Measurements from ENCODE around the gene RTN4RL1. TPM values are rescaled to one million over a fixed set of nuclear protein-coding genes. Genes with fewer than 3 reads are reported as not detected.
A peak's percentile ranks its signal among the peaks of the same experiment; 100 is the strongest.

The RTN4RL1 gene
- total and polyA plus RNA-seq, 4 experiments from 2014 or later, result 0.27 to 2.0 (median 0.39) TPM

- Histone ChIP-seq H3K27me3 (ENCODE audit: insufficient read depth, low read length) (peaks cover 6% of the 10 kb centered on the region), H3K36me3 (ENCODE audit: insufficient read depth, low read length) (no peaks in the 10 kb centered on the region), H3K4me1 (ENCODE audit: insufficient read depth, low read length) (peaks cover 14% of the 10 kb centered on the region), H3K4me3 (ENCODE audit: low read length in 2 of 2) (no peak overlapping the region), H3K27ac (ENCODE audit: low read depth, low read length) (no peak overlapping the region), H3K9me3 (ENCODE audit: control insufficient read depth in 1 of 2, low read length in 2 of 2) (no peaks in the 10 kb centered on the region)
- CTCF ChIA-PET (ENCODE audit: partially characterized antibody), result no interaction called here
- POLR2A ChIA-PET (ENCODE audit: partially characterized antibody), result no interaction called here
- Mint-ChIP-seq H3K27ac (no peak overlapping the region), H3K4me3 (peak overlapping the region in 2 of 8 donors; percentile 33 to 43), H3K4me1 (peaks cover 4 to 16% (median 7%) of the 10 kb centered on the region in 4 donors), H3K9me3 (no peaks in the 10 kb centered on the region), H3K27me3 (peaks cover 5 to 35% of the 10 kb centered on the region in 2 donors), H3K36me3 (peaks cover 0 to 5% of the 10 kb centered on the region in 2 donors)
- intact Hi-C loops (cut with micrococcal nuclease), result no loop called here
- DNase-seq, result no peak
Measured at GRCh38 chr17:1975573-1975972, 49.6 kb downstream of the RTN4RL1 start.

GRCh38 chr17:1972487-1973160 is 52.5 kb downstream of the RTN4RL1 start:
- peaks cover 4 to 16% (median 8%) of the 10 kb centered on the region in 4 donors for H3K4me1 Mint-ChIP-seq
- no peak overlapping the region for H3K27ac Mint-ChIP-seq
- no peaks in the 10 kb centered on the region for H3K36me3 ChIP-seq (ENCODE audit: insufficient read depth, low read length)
- H3K27me3 ChIP-seq (ENCODE audit: insufficient read depth, low read length), result no peaks in the 10 kb centered on the region
- H3K27me3 Mint-ChIP-seq, result peaks cover 8 to 41% of the 10 kb centered on the region in 2 donors
- DNase-seq, result no peak
- CTCF ChIA-PET (ENCODE audit: partially characterized antibody), result interaction anchor here (0.6 kb wide), 1 partner anchor 116 kb away, joined by 4 read pairs; no protein-coding TSS in a partner anchor
- intact Hi-C loops (cut with micrococcal nuclease), result no loop called here
- H3K4me3 ChIP-seq (ENCODE audit: low read length in 2 of 2), result no peak overlapping the region
- H3K4me3 Mint-ChIP-seq, result no peak overlapping the region
- POLR2A ChIA-PET (ENCODE audit: partially characterized antibody), result no interaction called here
- no peak overlapping the region for H3K27ac ChIP-seq (ENCODE audit: low read depth, low read length)
- H3K9me3 Mint-ChIP-seq, result no peaks in the 10 kb centered on the region
- H3K9me3 ChIP-seq (ENCODE audit: control insufficient read depth in 1 of 2, low read length in 2 of 2), result no peaks in the 10 kb centered on the region
- peaks cover 14% of the 10 kb centered on the region for H3K4me1 ChIP-seq (ENCODE audit: insufficient read depth, low read length)
- H3K36me3 Mint-ChIP-seq, result peaks cover 0 to 5% of the 10 kb centered on the region in 2 donors

GRCh38 chr17:1970843-1971384 is 54.2 kb downstream of the RTN4RL1 start:
- Mint-ChIP-seq H3K36me3 (peaks cover 0 to 5% of the 10 kb centered on the region in 2 donors), H3K27ac (no peak overlapping the region), H3K27me3 (peaks cover 12 to 35% of the 10 kb centered on the region in 2 donors), H3K4me1 (peaks cover 3 to 10% (median 5%) of the 10 kb centered on the region in 4 donors), H3K4me3 (no peak overlapping the region), H3K9me3 (no peaks in the 10 kb centered on the region)
- POLR2A ChIA-PET (ENCODE audit: partially characterized antibody), result no interaction called here
- CTCF ChIA-PET (ENCODE audit: partially characterized antibody), result no interaction called here
- Histone ChIP-seq H3K4me3 (ENCODE audit: low read length in 2 of 2) (no peak overlapping the region), H3K27ac (ENCODE audit: low read depth, low read length) (no peak overlapping the region), H3K27me3 (ENCODE audit: insufficient read depth, low read length) (no peaks in the 10 kb centered on the region), H3K4me1 (ENCODE audit: insufficient read depth, low read length) (peaks cover 7% of the 10 kb centered on the region), H3K36me3 (ENCODE audit: insufficient read depth, low read length) (no peaks in the 10 kb centered on the region), H3K9me3 (ENCODE audit: control insufficient read depth in 1 of 2, low read length in 2 of 2) (no peaks in the 10 kb centered on the region)
- intact Hi-C loops (cut with micrococcal nuclease), result no loop called here
- DNase-seq, result no peak

GRCh38 chr17:1969712-1970111 is 55.4 kb downstream of the RTN4RL1 start:
- ChIA-PET CTCF (ENCODE audit: partially characterized antibody) (no interaction called here), POLR2A (ENCODE audit: partially characterized antibody) (no interaction called here)
- Mint-ChIP-seq H3K4me3 (no peak overlapping the region), H3K9me3 (no peaks in the 10 kb centered on the region), H3K27me3 (peaks cover 12 to 25% of the 10 kb centered on the region in 2 donors), H3K4me1 (peaks cover 0 to 7% (median 3%) of the 10 kb centered on the region in 4 donors), H3K27ac (no peak overlapping the region), H3K36me3 (peaks cover 0 to 5% of the 10 kb centered on the region in 2 donors)
- intact Hi-C loops (cut with micrococcal nuclease), result no loop called here
- Histone ChIP-seq H3K4me3 (ENCODE audit: low read length in 2 of 2) (no peak overlapping the region), H3K36me3 (ENCODE audit: insufficient read depth, low read length) (no peaks in the 10 kb centered on the region), H3K27me3 (ENCODE audit: insufficient read depth, low read length) (no peaks in the 10 kb centered on the region), H3K9me3 (ENCODE audit: control insufficient read depth in 1 of 2, low read length in 2 of 2) (no peaks in the 10 kb centered on the region), H3K27ac (ENCODE audit: low read depth, low read length) (no peak overlapping the region), H3K4me1 (ENCODE audit: insufficient read depth, low read length) (peaks cover 5% of the 10 kb centered on the region)
- DNase-seq, result no peak

- Histone ChIP-seq H3K27ac (ENCODE audit: low read depth, low read length) (no peak overlapping the region), H3K36me3 (ENCODE audit: insufficient read depth, low read length) (no peaks in the 10 kb centered on the region), H3K4me1 (ENCODE audit: insufficient read depth, low read length) (no peaks in the 10 kb centered on the region), H3K4me3 (ENCODE audit: low read length in 2 of 2) (no peak overlapping the region), H3K9me3 (ENCODE audit: control insufficient read depth in 1 of 2, low read length in 2 of 2) (no peaks in the 10 kb centered on the region), H3K27me3 (ENCODE audit: insufficient read depth, low read length) (no peaks in the 10 kb centered on the region)
- H3K36me3 Mint-ChIP-seq, result peaks cover 0 to 5% of the 10 kb centered on the region in 2 donors
- ChIA-PET CTCF (ENCODE audit: partially characterized antibody) (no interaction called here), POLR2A (ENCODE audit: partially characterized antibody) (no interaction called here)
- peaks cover 0 to 3% (median 1%) of the 10 kb centered on the region in 4 donors for H3K4me1 Mint-ChIP-seq
- peak overlapping the region in 1 of 7 donors; percentile 68 for H3K27ac Mint-ChIP-seq
- no peak for DNase-seq
- no peak overlapping the region for H3K4me3 Mint-ChIP-seq
- intact Hi-C loops (cut with micrococcal nuclease), result no loop called here
- H3K9me3 Mint-ChIP-seq, result no peaks in the 10 kb centered on the region
- H3K27me3 Mint-ChIP-seq, result peaks cover 10 to 14% of the 10 kb centered on the region in 2 donors
Measured at GRCh38 chr17:1967213-1967612, 57.9 kb downstream of the RTN4RL1 start.

GRCh38 chr17:1966274-1967086 is 58.7 kb downstream of the RTN4RL1 start:
- Mint-ChIP-seq H3K4me1 (peaks cover 0 to 3% (median 1%) of the 10 kb centered on the region in 4 donors), H3K27me3 (peaks cover 10 to 14% of the 10 kb centered on the region in 2 donors), H3K36me3 (peaks cover 0 to 5% of the 10 kb centered on the region in 2 donors), H3K4me3 (no peak overlapping the region), H3K27ac (peak overlapping the region in 1 of 7 donors; percentile 48), H3K9me3 (no peaks in the 10 kb centered on the region)
- no peaks in the 10 kb centered on the region for H3K36me3 ChIP-seq (ENCODE audit: insufficient read depth, low read length)
- H3K27ac ChIP-seq (ENCODE audit: low read depth, low read length), result no peak overlapping the region
- POLR2A ChIA-PET (ENCODE audit: partially characterized antibody), result no interaction called here
- no peaks in the 10 kb centered on the region for H3K27me3 ChIP-seq (ENCODE audit: insufficient read depth, low read length)
- no peaks in the 10 kb centered on the region for H3K4me1 ChIP-seq (ENCODE audit: insufficient read depth, low read length)
- H3K9me3 ChIP-seq (ENCODE audit: control insufficient read depth in 1 of 2, low read length in 2 of 2), result no peaks in the 10 kb centered on the region
- intact Hi-C loops (cut with micrococcal nuclease), result no loop called here
- DNase-seq, result no peak
- H3K4me3 ChIP-seq (ENCODE audit: low read length in 2 of 2), result no peak overlapping the region
- CTCF ChIA-PET (ENCODE audit: partially characterized antibody), result no interaction called here

GRCh38 chr17:1965556-1966273 is 59.4 kb downstream of the RTN4RL1 start:
- H3K4me1 ChIP-seq (ENCODE audit: insufficient read depth, low read length), result no peaks in the 10 kb centered on the region
- H3K9me3 Mint-ChIP-seq, result no peaks in the 10 kb centered on the region
- CTCF ChIA-PET (ENCODE audit: partially characterized antibody), result no interaction called here
- H3K36me3 Mint-ChIP-seq, result peaks cover 0 to 1% of the 10 kb centered on the region in 2 donors
- H3K27me3 Mint-ChIP-seq, result peaks cover 7 to 11% of the 10 kb centered on the region in 2 donors
- intact Hi-C loops (cut with micrococcal nuclease), result no loop called here
- H3K4me1 Mint-ChIP-seq, result peaks cover 0 to 3% (median 1%) of the 10 kb centered on the region in 4 donors
- no peaks in the 10 kb centered on the region for H3K9me3 ChIP-seq (ENCODE audit: control insufficient read depth in 1 of 2, low read length in 2 of 2)
- DNase-seq, result no peak
- H3K27ac Mint-ChIP-seq, result no peak overlapping the region
- H3K4me3 Mint-ChIP-seq, result no peak overlapping the region
- no peaks in the 10 kb centered on the region for H3K36me3 ChIP-seq (ENCODE audit: insufficient read depth, low read length)
- POLR2A ChIA-PET (ENCODE audit: partially characterized antibody), result no interaction called here
- H3K27ac ChIP-seq (ENCODE audit: low read depth, low read length), result no peak overlapping the region
- no peaks in the 10 kb centered on the region for H3K27me3 ChIP-seq (ENCODE audit: insufficient read depth, low read length)
- no peak overlapping the region for H3K4me3 ChIP-seq (ENCODE audit: low read length in 2 of 2)

Data from CD4-positive, alpha-beta memory T cell (primary cell).